Measurements from ENCODE around the gene ACOXL.

Gene ACOXL

GRCh38 chr2:110755491-110756078, 23.2 kb downstream of the ACOXL start:
- no peak for DNase-seq (ENCODE audit: low spot score)

- no peak for DNase-seq (ENCODE audit: low spot score)
Measured at GRCh38 chr2:110759411-110759810, 27.0 kb downstream of the ACOXL start.

GRCh38 chr2:110764931-110765330, 32.6 kb downstream of the ACOXL start:
- DNase-seq (ENCODE audit: low spot score), result no peak

- no peak for DNase-seq (ENCODE audit: low spot score)
Measured at GRCh38 chr2:110766291-110766690, 33.9 kb downstream of the ACOXL start.

GRCh38 chr2:110768591-110768990, 36.2 kb downstream of the ACOXL start:
- no peak for DNase-seq (ENCODE audit: low spot score)

GRCh38 chr2:110770404-110770958, 38.1 kb downstream of the ACOXL start:
- DNase-seq (ENCODE audit: low spot score), result peak; percentile 78

GRCh38 chr2:110770959-110771431, 38.6 kb downstream of the ACOXL start:
- no peak for DNase-seq (ENCODE audit: low spot score)

GRCh38 chr2:110771547-110772382, 39.4 kb downstream of the ACOXL start:
- DNase-seq (ENCODE audit: low spot score), result no peak

- DNase-seq (ENCODE audit: low spot score), result no peak
Measured at GRCh38 chr2:110772383-110772755, 40.0 kb downstream of the ACOXL start.

- no peak for DNase-seq (ENCODE audit: low spot score)
Measured at GRCh38 chr2:110773401-110773921, 41.1 kb downstream of the ACOXL start.

- DNase-seq (ENCODE audit: low spot score), result no peak
Measured at GRCh38 chr2:110774701-110775100, 42.3 kb downstream of the ACOXL start.

GRCh38 chr2:110777531-110778311, 45.3 kb downstream of the ACOXL start:
- DNase-seq (ENCODE audit: low spot score), result no peak

GRCh38 chr2:110780461-110780860, 48.1 kb downstream of the ACOXL start:
- no peak for DNase-seq (ENCODE audit: low spot score)

GRCh38 chr2:110783196-110783873, 51.0 kb downstream of the ACOXL start:
- DNase-seq (ENCODE audit: low spot score), result no peak

- no peak for DNase-seq (ENCODE audit: low spot score)
Measured at GRCh38 chr2:110784047-110784631, 51.8 kb downstream of the ACOXL start.

GRCh38 chr2:110785439-110785838, 53.1 kb downstream of the ACOXL start:
- DNase-seq (ENCODE audit: low spot score), result no peak

GRCh38 chr2:110788976-110789375, 56.6 kb downstream of the ACOXL start:
- no peak for DNase-seq (ENCODE audit: low spot score)

GRCh38 chr2:110789706-110790105, 57.3 kb downstream of the ACOXL start:
- DNase-seq (ENCODE audit: low spot score), result no peak

GRCh38 chr2:110790907-110791306, 58.5 kb downstream of the ACOXL start:
- DNase-seq (ENCODE audit: low spot score), result no peak

GRCh38 chr2:110791435-110791834, 59.1 kb downstream of the ACOXL start:
- no peak for DNase-seq (ENCODE audit: low spot score)

GRCh38 chr2:110793034-110793433, 60.7 kb downstream of the ACOXL start:
- DNase-seq (ENCODE audit: low spot score), result no peak
